ENCODE results near the gene KRT79. TPM values are rescaled to one million over a fixed set of nuclear protein-coding genes. Genes with fewer than 3 reads are reported as not detected.

The KRT79 gene
- total RNA-seq, 1 donor from 2014 or later: not detected

GRCh38 chr12:52828591-52829021 is 5.5 kb downstream of the KRT79 start:
- Histone ChIP-seq H3K27me3 (ENCODE audit: control insufficient read depth, insufficient read depth, low read length) (no peaks in the 10 kb centered on the region), H3K36me3 (ENCODE audit: control insufficient read depth, insufficient read depth, low read length) (no peaks in the 10 kb centered on the region), H3K4me3 (ENCODE audit: low read depth, low read length) (no peak overlapping the region)
- no peak for TF ChIP-seq CTCF (IDR thresholded peaks at IDR 0.05; ENCODE audit: insufficient read depth, low read length, poor library complexity, severe bottlenecking)
- no peak for DNase-seq (ENCODE audit: low read depth)

GRCh38 chr12:52828156-52828555 is 6.0 kb downstream of the KRT79 start:
- no peaks in the 10 kb centered on the region for H3K27me3 ChIP-seq (ENCODE audit: control insufficient read depth, insufficient read depth, low read length)
- no peaks in the 10 kb centered on the region for H3K36me3 ChIP-seq (ENCODE audit: control insufficient read depth, insufficient read depth, low read length)
- DNase-seq (ENCODE audit: low read depth): no peak
- TF ChIP-seq CTCF (IDR thresholded peaks at IDR 0.05; ENCODE audit: insufficient read depth, low read length, poor library complexity, severe bottlenecking): no peak
- no peak overlapping the region for H3K4me3 ChIP-seq (ENCODE audit: low read depth, low read length)

GRCh38 chr12:52827499-52828090 is 6.5 kb downstream of the KRT79 start:
- no peaks in the 10 kb centered on the region for H3K27me3 ChIP-seq (ENCODE audit: control insufficient read depth, insufficient read depth, low read length)
- H3K36me3 ChIP-seq (ENCODE audit: control insufficient read depth, insufficient read depth, low read length): no peaks in the 10 kb centered on the region
- TF ChIP-seq CTCF (IDR thresholded peaks at IDR 0.05; ENCODE audit: insufficient read depth, low read length, poor library complexity, severe bottlenecking): no peak
- no peak overlapping the region for H3K4me3 ChIP-seq (ENCODE audit: low read depth, low read length)
- no peak for DNase-seq (ENCODE audit: low read depth)

- no peak overlapping the region for H3K4me3 ChIP-seq (ENCODE audit: low read depth, low read length)
- DNase-seq (ENCODE audit: low read depth): no peak
- TF ChIP-seq CTCF (IDR thresholded peaks at IDR 0.05; ENCODE audit: insufficient read depth, low read length, poor library complexity, severe bottlenecking): no peak
These were observed 7.3 kb downstream of the KRT79 start for GRCh38 chr12:52826611-52827498.

GRCh38 chr12:52825961-52826360 is 8.2 kb downstream of the KRT79 start:
- no peaks in the 10 kb centered on the region for H3K27me3 ChIP-seq (ENCODE audit: control insufficient read depth, insufficient read depth, low read length)
- H3K36me3 ChIP-seq (ENCODE audit: control insufficient read depth, insufficient read depth, low read length): no peaks in the 10 kb centered on the region
- no peak for DNase-seq (ENCODE audit: low read depth)
- no peak for TF ChIP-seq CTCF (IDR thresholded peaks at IDR 0.05; ENCODE audit: insufficient read depth, low read length, poor library complexity, severe bottlenecking)
- H3K4me3 ChIP-seq (ENCODE audit: low read depth, low read length): no peak overlapping the region

More at GRCh38 chr12:52826611-52827498, 7.3 kb downstream of the KRT79 start:
- Histone ChIP-seq H3K36me3 (ENCODE audit: control insufficient read depth, insufficient read depth, low read length) (no peaks in the 10 kb centered on the region), H3K27me3 (ENCODE audit: control insufficient read depth, insufficient read depth, low read length) (no peaks in the 10 kb centered on the region)

All from kidney epithelial cell (primary cell).